ENCODE data around the gene SFSWAP.

- TF ChIP-seq CTCF (IDR thresholded peaks at IDR 0.05), result no peak
- no peak for TF ChIP-seq POLR2A (IDR thresholded peaks at IDR 0.05)
These were observed 105.6 kb downstream of the SFSWAP start for GRCh38 chr12:131816495-131816894.

Measured in adrenal gland (tissue), 5 donors.